AG04449 (cell line): Measurements from ENCODE around the gene CD300LD.
"Not testable (repeated sequence)": the region's sequence is repeated elsewhere in the genome, so short reads cannot be mapped to it uniquely, and the experiment has no call there.

ENCODE experiments used
- CTCF ChIA-PET: fragments of 350-600 bp; formaldehyde crosslinking; extraction: SDS; loops from one replicate; lab custom pipeline; 2021; ENCODE audit warnings: antibody characterized with exemption; lab: Yijun Ruan, JAX
- POLR2A ChIA-PET: fragments of 400-600, 350-600 bp; formaldehyde crosslinking; extraction: SDS; loops from one replicate; lab custom pipeline; 2020; ENCODE audit warnings: antibody characterized with exemption, inconsistent platforms; lab: Yijun Ruan, JAX
- DNase-seq: peaks from one replicate; pipeline ENCODE4 v3.0.0-alpha.2; 2010; ENCODE audit warnings: low read depth, low spot score
- H3K4me3 ChIP-seq: 2 replicates; pipeline ENCODE4 v1.5.1; 2011; ENCODE audit warnings: low read depth, mild to moderate bottlenecking, control low read depth, low read length
- CTCF ChIP-seq: IDR thresholded peaks from one replicate; pipeline ENCODE4 v1.5.1; 2011; ENCODE audit warnings: mild to moderate bottlenecking, moderate library complexity, low read length, control low read depth, inconsistent platforms; ENCODE audit not compliant: insufficient read depth; ENCODE audit errors: missing control alignments

The CD300LD gene

GRCh38 chr17:74635418-74635817 lies 43.3 kb upstream of the CD300LD start:
- TF ChIP-seq CTCF = no peak
- DNase-seq = no peak
- H3K4me3 ChIP-seq = no peak overlapping the region
- CTCF ChIA-PET = no interaction called here
- POLR2A ChIA-PET = no interaction called here

- no peak overlapping the region for H3K4me3 ChIP-seq
- ChIA-PET CTCF (no interaction called here), POLR2A (no interaction called here)
- no peak for TF ChIP-seq CTCF
- no peak for DNase-seq
Measured at GRCh38 chr17:74633326-74633725, 41.2 kb upstream of the CD300LD start.

- CTCF ChIA-PET = interaction anchor here (0.6 kb wide), 1 partner anchor 177 kb away, joined by 4 read pairs; no protein-coding TSS in a partner anchor
- POLR2A ChIA-PET = no interaction called here
- DNase-seq = no peak
- no peak overlapping the region for H3K4me3 ChIP-seq
- no peak for TF ChIP-seq CTCF
Measured at GRCh38 chr17:74632617-74633016, 40.5 kb upstream of the CD300LD start.

DNA sequence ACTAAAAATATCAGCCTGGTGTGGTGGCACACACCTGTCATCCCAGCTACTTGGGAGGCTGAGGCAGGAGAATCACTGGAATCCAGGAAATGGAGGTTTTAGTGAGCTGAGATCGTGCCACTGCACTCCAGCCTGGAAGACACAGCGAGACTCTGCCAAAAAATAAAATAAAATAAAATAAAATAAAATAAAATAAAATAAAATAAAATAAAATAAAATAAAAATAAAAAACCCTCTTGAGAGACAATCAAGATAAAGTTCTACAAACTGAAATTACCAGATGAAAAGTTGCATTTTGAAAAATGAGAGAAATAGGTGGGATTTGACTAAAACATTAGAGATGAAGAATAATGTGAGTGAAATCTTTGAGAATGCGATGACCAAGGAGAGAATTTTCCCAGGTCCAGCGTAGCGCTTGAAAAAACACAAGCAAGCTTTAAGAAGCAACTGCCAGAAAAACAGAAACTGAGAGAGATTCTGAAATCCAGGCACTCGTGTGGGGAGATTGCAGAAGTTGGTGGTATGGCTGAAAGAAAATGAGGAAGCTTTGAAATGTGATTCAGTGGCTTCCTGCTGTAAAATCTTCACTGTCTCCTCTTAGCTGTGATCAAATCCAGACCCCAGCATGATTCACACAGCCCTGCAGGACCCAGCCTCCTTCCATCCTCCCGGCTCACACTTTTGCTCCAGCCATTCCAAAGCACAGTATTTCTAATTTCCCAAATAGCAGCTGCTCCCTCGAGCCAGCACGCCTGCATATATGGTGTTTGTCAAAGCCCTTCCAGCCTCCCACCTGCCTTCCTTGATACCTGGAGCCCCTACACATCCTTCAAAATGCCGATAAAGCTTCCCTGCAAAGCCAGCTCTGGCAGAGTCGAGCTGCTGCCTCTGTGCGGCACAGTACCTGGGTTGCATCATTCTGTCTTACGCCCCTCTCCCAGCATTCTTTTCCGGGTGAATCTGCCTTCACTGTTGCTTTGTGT lies 39.7 kb upstream of the CD300LD start:
- DNase-seq = no peak
- no peak for TF ChIP-seq CTCF
- POLR2A ChIA-PET = no interaction called here
- H3K4me3 ChIP-seq = no peak overlapping the region
- CTCF ChIA-PET = interaction anchor here (0.6 kb wide), 1 partner anchor 176 kb away, joined by 4 read pairs; no protein-coding TSS in a partner anchor

- POLR2A ChIA-PET, CTCF ChIA-PET, H3K4me3 ChIP-seq, DNase-seq: not testable (repeated sequence)
Measured at GRCh38 chr17:74630251-74630650, 38.2 kb upstream of the CD300LD start.

DNA sequence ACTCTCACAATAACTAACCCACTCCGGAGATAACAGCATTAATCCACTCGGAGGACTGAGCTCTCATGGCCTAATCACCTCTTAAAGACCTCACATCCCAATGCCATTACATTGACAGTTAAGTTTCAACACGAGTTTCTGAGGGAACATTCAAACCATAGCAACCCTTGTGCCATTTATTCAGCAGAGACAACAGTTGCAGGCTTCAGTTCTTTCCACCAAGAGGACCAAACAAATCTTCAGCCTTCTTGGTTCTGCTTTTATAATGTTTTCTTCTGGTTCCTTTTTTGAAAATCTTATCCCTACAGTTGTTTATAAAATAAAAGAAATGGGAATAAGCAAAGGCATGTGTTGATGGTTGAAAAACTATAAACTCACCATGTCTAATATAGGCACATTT lies 33.6 kb upstream of the CD300LD start:
- ChIA-PET POLR2A (no interaction called here), CTCF (no interaction called here)
- TF ChIP-seq CTCF = no peak
- no peak for DNase-seq
- no peak overlapping the region for H3K4me3 ChIP-seq

GRCh38 chr17:74624131-74624530 lies 32.0 kb upstream of the CD300LD start:
- TF ChIP-seq CTCF = no peak
- DNase-seq = no peak
- POLR2A ChIA-PET = no interaction called here
- CTCF ChIA-PET = no interaction called here
- H3K4me3 ChIP-seq = no peak overlapping the region
